Right lobe of liver (tissue), 6 donors: ENCODE measurements around the gene SLC29A3. TPM values are rescaled to one million over a fixed set of nuclear protein-coding genes. Genes with fewer than 3 reads are reported as not detected.

Source experiments
- ATAC-seq, 4 donors: fragments of 200-7000 bp; cut with Tn5 transposase; one replicate each; pipeline ENCODE4 v1.9.1; 2020; ENCODE audit warnings: mild to moderate bottlenecking in 4 of 4, moderate library complexity in 4 of 4
- DNase-seq, 3 donors: peaks; one replicate each; pipeline ENCODE4 v3.0.0-alpha.2; 2020
- H3K27ac ChIP-seq, 3 donors: fragments of 200-600 bp; one replicate each; pipeline ENCODE4 v1.8.0; 2022
- H3K27me3 ChIP-seq, 2 donors: fragments of 200-600 bp; one replicate each; pipeline ENCODE4 v1.8.0; 2022
- H3K36me3 ChIP-seq, 4 donors: fragments of 200-600 bp; sonication (generic) in 1 of 4; one replicate each; pipeline versions ENCODE4 v1.5.1 to v1.8.0; 2017 to 2022; ENCODE audit warnings: control low read depth in 1 of 4
- H3K4me1 ChIP-seq, 4 donors: fragments of 200-600 bp; sonication (generic) in 1 of 4; one replicate each; pipeline versions ENCODE4 v1.5.1 to v1.8.0; 2017 to 2022; ENCODE audit warnings: control low read depth in 1 of 4
- H3K4me3 ChIP-seq, 3 donors: fragments of 200-600 bp; one replicate each; pipeline ENCODE4 v1.8.0; 2022
- H3K9me3 ChIP-seq, 4 donors: fragments of 200-600 bp; sonication (generic) in 1 of 4; one replicate each; pipeline versions ENCODE4 v1.5.1 to v1.8.0; 2017 to 2022; ENCODE audit warnings: control low read depth in 1 of 4
- CTCF ChIP-seq, 4 donors: fragments of 200-600 bp in 3 of 4; fragments of 450-650 bp in 1 of 4; IDR thresholded peaks; one replicate each; pipeline versions ENCODE4 v1.5.1 to v1.8.0; 2016 to 2022; ENCODE audit warnings: antibody characterized with exemption in 4 of 4, mild to moderate bottlenecking in 2 of 4
- POLR2A ChIP-seq: fragments of 450-650 bp; IDR thresholded peaks from one replicate; pipeline ENCODE4 v1.6.1; 2017; ENCODE audit warnings: antibody characterized with exemption, mild to moderate bottlenecking
- WGBS: methylation state at CpG from one replicate; pipeline ENCODE4 v1.1.6; 2018; ENCODE audit warnings: low coverage, low lambda C conversion rate; ENCODE audit not compliant: insufficient coverage; ENCODE audit errors: missing lambda C conversion rate; 5-methylcytosine and 5-hydroxymethylcytosine counted together
- intact Hi-C, 2 donors: fragments of 100-400 bp; cut with DNase I; formaldehyde crosslinking; loops; one replicate each; pipeline versions ENCODE4 v1.11.2 to v1.14.1; 2022
- total RNA-seq, 6 experiments: library from RNA; depleted of rRNA in 2 of 6; stranded (reverse); fragments of >200 nt in 2 of 6; fragmentation: NEBNext Ultra II Directional in 3 of 6; extraction: Animal tissue kit (Norgen Biotek cat#: 25700) in 3 of 6; gene quantifications; one replicate each; pipeline versions ENCODE4 v1.1.0 to v1.2.4, GENCODE V29; 2016 to 2023
- donor health status: DM: no; HTN: yes; CAD: no.
- donor health status: DM: no; HTN: no; CAD: no.
- donor health status: DM: no; HTN: no; CAD: no.
- donor health status: DM: no; HTN: yes; CAD: no.
- donor health status: DM: no; HTN: yes; CAD: no.

The SLC29A3 gene
- total RNA-seq, 6 experiments from 2014 or later: 5.7 to 17.4 (median 7.7) TPM

DNA sequence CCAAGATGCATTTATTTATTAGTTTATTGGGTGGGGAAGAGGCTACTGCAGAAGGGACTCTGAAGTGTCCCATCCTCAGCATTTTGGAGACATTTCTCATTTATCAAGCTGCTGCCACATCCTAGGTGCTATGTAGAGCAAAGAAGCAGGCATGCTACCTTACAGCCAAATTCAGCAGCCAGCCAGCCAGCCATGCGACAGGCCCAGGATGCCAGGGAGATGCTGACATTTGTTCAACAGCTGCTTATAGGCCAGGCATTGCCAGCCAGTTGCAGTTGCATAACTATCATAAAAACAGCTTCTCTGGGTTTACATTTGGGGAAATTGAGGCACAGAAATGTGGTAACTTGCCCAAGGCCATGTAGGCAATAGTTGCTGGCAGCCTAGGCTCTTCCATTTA, 2.3 kb downstream of the SLC29A3 start:
- Histone ChIP-seq H3K27ac (no peak overlapping the region), H3K4me1 (peaks cover 0 to 20% (median 5%) of the 10 kb centered on the region in 4 donors), H3K27me3 (no peaks in the 10 kb centered on the region), H3K36me3 (peaks cover 0 to 27% (median 0%) of the 10 kb centered on the region in 4 donors), H3K9me3 (no peaks in the 10 kb centered on the region), H3K4me3 (no peak overlapping the region)
- TF ChIP-seq CTCF (IDR thresholded peaks at IDR 0.05) (no peak), POLR2A (no peak)
- 67% methylated on average over 1 of the region's 1 CpG for WGBS
- DNase-seq (no peak), ATAC-seq (no peak)
- intact Hi-C loops: loop anchor here (5.0 to 10.0 kb wide), 2 partner anchors 51 to 163 kb away; no protein-coding TSS in a partner anchor

DNA sequence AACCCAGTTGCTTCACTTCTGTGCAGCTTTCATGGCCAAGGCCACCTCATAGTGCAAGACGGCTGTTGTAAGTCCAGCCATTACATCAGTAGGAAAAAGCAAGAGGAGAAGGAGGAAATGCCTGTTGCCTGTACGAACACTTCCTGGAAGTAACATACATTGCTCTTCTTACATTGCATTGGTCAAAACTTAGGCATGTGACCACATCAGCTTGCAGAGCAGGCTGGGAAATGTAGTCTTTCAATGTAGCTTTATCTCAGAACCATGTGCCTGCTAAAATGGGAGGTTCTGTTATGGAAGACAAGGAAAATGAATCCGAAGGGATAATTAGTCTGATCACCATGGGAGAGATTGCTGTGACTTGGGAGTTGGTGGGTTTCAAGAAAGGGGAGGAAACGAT, 4.3 kb downstream of the SLC29A3 start:
- H3K4me3 ChIP-seq: no peak overlapping the region
- no peak overlapping the region for H3K27ac ChIP-seq
- H3K9me3 ChIP-seq: no peaks in the 10 kb centered on the region
- TF ChIP-seq POLR2A (no peak), CTCF (IDR thresholded peaks at IDR 0.05) (no peak)
- WGBS: 91% methylated on average over 4 of the region's 4 CpGs
- intact Hi-C loops: loop anchor here (5.0 to 10.0 kb wide), 2 partner anchors 49 to 161 kb away; no protein-coding TSS in a partner anchor
- no peaks in the 10 kb centered on the region for H3K27me3 ChIP-seq
- DNase-seq (no peak), ATAC-seq (no peak)
- peaks cover 0 to 31% (median 1%) of the 10 kb centered on the region in 4 donors for H3K36me3 ChIP-seq
- peaks cover 0 to 20% (median 5%) of the 10 kb centered on the region in 4 donors for H3K4me1 ChIP-seq

DNA sequence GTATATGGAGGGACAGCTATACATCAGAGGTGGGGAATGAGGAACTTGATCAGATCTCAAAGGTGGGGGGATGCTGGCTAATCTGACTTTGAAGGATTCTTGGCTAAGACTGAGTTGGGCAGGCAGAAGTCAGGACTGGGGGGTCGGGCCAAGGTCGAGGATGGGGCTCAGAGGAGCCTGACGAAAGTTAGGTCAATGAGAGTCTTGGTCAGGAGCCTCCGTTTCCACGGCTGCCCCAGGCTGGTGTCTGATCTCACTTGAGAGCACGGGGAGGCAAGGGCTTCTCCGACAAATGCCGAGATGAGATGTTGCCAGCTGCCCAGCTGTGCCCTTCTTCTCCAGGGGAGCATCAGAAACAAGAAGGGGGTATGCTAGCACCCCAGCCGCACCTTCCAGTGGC, 5.7 kb downstream of the SLC29A3 start:
- peaks cover 0 to 31% (median 1%) of the 10 kb centered on the region in 4 donors for H3K36me3 ChIP-seq
- intact Hi-C loops: loop anchor here (5.0 to 10.0 kb wide), 2 partner anchors 48 to 160 kb away; no protein-coding TSS in a partner anchor
- ATAC-seq: no peak
- no peak overlapping the region for H3K4me3 ChIP-seq
- WGBS: 96% methylated on average over 8 of the region's 9 CpGs
- no peak overlapping the region for H3K27ac ChIP-seq
- peaks cover 0 to 22% (median 4%) of the 10 kb centered on the region in 4 donors for H3K4me1 ChIP-seq
- no peak for DNase-seq
- TF ChIP-seq POLR2A: no peak
- TF ChIP-seq CTCF (IDR thresholded peaks at IDR 0.05): no peak
- H3K9me3 ChIP-seq: no peaks in the 10 kb centered on the region
- no peaks in the 10 kb centered on the region for H3K27me3 ChIP-seq

DNA sequence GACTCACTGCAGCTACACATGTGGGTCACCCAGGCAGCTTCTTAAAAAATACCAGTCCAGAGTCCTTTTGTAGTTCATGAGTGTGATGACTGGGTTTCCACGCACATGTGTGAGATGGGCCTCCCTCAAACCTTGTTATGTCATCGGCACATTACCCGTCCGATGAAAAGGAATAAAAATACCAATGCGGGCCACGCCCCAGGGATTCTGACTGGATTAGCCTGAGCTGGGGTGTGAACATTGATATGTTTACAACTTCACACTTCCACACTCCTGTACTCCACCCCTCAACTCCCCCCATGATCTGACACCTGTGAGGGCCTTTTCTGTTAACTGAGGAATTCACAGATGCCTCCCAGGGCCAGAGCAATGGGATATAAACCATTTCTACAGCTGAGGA, 6.2 kb downstream of the SLC29A3 start:
- Histone ChIP-seq H3K36me3 (peaks cover 0 to 31% (median 1%) of the 10 kb centered on the region in 4 donors), H3K27me3 (no peaks in the 10 kb centered on the region), H3K27ac (no peak overlapping the region), H3K9me3 (no peaks in the 10 kb centered on the region), H3K4me1 (peaks cover 0 to 22% (median 4%) of the 10 kb centered on the region in 4 donors), H3K4me3 (no peak overlapping the region)
- DNase-seq (no peak), ATAC-seq (no peak)
- WGBS: 92% methylated on average over 5 of the region's 6 CpGs
- intact Hi-C loops: loop anchor here in 1 of 2 donors (10.0 kb wide), 1 partner anchor 160 kb away; no protein-coding TSS in a partner anchor
- no peak for TF ChIP-seq CTCF (IDR thresholded peaks at IDR 0.05)
- no peak for TF ChIP-seq POLR2A
